Stimulated activated CD4-positive, alpha-beta T cell treated with anti-CD3 and anti-CD28 coated beads, Interleukin-2, amount 100 ng/mL, for 48 hours (primary cell): Measurements from ENCODE around the gene ALG8.
"Not testable (repeated sequence)": the region's sequence is repeated elsewhere in the genome, so short reads cannot be mapped to it uniquely, and the experiment has no call there.

Source experiments
- DNase-seq, 2 donors: peaks; one replicate each; pipeline ENCODE4 v3.0.0-alpha.2; 2020

The ALG8 gene

DNA sequence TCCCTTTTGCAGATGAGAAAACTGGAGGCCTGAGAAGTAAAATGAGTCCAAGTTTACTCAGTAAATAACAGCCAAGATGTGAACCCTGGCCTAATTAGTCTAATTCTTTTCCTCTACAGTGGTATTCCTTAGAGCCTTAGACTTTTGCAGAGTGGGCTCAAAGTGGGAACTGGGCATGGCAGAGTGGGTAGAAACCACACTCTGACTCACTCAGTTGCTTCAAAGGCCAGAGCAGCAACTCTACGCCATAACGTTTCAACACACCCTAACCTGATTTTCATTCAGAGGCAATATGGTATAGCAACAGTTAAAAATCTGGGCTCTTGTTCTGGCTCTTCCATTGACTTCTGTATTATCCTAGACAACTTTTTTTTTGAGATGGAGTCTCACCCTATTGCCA is 73.0 kb downstream of the ALG8 start:
- no peak for DNase-seq

DNA sequence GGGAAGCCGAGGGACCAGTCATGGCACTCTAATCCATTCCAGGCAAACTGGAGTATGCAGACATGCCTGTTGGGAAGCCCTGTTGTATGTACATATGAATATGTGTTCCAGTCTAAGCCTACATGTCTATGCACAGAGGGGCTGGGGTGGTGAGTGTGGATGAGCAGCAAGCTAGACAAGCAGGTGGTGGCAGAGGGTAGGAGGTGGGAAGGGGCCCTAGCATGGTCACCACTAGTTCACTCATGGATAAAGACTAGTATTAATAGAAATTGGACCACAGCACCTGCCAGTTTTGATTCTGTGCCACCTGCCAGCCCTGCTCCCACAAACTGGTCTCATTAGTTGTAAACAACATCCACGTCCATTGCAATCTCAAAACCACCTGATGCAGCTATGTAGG is 74.2 kb downstream of the ALG8 start:
- DNase-seq = no peak

DNA sequence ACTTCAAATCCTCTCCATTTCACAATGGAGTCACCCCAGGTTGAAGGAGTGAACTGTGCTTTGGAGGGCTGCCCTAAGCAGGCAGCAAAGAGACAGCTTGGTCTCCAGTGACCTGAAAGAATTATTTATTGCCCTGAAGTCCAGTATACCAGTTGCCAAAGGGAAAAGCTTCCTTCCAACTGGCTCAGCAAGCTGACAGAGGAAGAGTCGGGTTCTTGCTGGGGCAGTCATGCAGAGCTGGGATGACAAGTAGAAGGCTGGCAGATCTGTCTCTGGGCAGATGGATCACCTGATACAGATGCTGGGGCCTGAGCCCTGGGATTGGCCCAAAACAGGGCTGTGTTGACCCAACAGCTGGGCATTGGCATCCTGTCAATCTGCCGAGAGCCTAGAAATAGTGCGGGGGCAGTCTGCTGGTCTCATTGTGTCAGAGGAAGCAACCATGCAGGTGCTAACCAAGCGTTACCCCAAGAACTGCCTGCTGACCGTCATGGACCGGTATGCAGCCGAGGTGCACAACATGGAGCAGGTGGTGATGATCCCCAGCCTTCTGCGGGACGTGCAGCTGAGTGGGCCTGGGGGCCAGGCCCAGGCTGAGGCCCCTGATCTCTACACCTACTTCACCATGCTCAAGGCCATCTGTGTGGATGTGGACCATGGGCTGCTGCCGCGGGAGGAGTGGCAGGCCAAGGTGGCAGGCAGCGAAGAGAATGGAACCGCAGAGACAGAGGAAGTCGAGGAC is 75.8 kb downstream of the ALG8 start, which contains the start of gene THRSP:
THRSP (plus strand) TSS at position 422 of the 742 bp plus-strand sequence; CDS start at position 443, 21 bp downstream.
- no peak for DNase-seq

DNA sequence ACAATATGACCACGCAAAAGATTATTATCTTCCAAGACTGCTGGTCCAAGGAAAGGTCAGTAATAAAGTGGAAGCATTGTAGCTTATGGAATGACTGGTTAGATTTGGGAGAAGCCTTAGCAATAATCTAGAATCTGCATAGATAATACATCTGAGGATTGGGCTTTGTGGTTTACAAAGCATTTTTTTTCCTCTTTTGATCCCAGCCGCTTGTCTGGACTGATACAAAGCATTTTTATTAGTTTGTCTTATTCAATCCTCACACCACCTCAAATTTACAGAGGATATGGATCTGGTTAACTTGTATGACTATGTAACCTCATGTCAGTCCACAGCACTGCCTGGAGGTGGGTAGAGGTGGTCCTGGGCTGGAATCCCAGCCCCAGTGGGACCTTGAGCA is 76.8 kb downstream of the ALG8 start:
- DNase-seq = no peak

DNA sequence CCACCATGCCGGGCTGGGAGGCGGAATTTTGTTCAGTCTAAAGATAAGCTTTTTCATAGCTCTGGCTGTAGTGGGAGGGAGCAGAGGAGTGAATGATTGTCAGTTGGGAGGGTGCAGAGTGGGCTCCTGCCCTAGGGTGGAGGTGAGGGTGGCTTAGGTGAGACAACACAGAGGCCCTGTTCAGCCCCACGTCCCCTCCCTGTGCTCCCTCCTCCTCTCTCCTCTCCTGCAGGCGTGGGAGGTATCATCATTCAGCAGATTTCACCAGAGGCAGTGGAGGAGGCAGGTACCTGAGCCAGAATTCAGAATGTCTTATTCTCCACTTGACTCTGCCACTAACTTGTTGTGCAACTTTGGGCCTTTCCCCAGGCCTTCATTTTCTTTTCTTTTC is 77.5 kb downstream of the ALG8 start:
- no peak for DNase-seq

DNA sequence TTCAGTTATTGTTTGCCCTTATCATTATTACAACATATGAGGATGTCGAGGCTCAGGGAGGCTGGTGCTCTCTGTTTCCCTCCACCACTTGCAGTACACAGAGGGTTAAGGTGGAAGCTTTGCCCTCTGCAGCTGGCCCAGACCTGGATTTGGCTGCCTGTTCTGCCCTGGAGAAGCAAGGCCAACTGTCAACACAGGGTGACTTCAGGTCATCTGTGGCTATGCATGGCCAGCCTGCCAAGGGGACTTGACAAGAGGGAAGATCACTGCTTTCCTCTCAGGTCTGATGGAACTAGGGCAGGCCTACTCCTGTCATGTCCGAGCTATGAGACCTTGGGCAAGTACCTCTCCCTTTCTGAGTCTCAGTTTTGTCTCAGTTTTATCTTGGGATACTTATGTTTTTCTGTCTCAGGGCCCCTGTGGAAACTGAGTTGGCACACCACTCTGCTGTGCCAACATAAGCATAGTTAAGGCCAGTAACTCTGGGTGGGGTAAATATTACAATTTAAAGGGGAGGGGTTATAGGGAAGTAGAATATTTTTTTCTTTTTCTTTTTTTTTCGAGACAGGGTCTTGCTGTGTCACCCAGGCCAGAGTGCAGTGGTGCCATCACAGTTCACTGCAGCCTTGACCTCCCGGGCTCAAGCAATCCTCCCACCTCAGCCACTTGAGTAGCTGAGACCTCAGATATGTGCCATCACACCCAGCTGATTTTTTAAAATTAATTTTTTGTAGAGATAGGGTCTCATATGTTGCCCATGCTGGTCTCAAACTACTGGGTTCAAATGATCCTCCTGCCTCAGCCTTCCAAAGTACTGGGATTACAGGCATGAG is 78.1 kb downstream of the ALG8 start:
- DNase-seq = no peak

DNA sequence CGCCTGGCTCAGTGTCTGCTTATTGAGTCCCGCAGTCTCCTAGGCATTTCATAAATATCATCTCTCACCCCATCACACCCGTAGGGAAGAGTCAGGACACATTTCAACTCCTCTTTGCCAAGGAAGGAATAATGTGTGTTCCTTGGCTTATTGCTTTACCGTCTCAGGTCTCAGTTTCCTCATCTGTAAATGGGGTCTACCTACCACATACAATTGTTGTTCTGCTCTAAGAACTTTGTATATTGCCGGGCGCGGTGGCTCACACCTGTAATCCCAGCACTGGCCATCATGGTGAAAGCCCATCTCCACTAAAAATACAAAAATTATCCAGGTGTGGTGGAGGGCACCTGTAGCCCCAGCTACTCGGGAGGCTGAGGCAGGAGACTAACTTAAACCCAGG is 78.9 kb downstream of the ALG8 start:
- DNase-seq = no peak

DNA sequence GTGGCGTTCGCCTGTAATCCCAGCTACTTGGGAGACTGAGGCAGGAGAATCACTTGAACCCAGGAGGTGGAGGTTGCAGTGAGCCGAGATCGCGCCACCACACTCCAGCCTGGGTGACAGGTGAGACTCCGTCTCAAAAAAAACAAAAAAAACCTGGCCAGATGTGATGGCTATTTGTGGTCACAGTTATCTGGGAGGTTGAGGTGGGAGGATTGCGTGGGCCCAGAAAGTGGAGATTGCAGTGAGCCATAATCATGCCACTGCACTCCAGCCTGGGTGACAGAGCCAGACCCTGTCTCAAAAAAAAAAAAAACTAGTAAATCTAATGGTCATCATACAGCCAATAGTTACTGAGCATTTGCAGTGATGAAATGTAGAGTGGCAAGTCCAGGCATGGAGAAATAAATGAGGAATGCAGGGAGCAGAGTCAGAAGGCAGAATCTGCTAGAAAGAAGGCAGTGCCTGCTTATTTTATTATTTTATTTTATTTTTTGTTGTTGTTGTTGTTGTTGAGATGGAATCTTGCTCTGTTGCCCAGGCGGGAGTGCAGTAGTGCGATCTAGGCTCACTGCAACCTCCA is 79.6 kb downstream of the ALG8 start:
- DNase-seq = not testable (repeated sequence)

DNA sequence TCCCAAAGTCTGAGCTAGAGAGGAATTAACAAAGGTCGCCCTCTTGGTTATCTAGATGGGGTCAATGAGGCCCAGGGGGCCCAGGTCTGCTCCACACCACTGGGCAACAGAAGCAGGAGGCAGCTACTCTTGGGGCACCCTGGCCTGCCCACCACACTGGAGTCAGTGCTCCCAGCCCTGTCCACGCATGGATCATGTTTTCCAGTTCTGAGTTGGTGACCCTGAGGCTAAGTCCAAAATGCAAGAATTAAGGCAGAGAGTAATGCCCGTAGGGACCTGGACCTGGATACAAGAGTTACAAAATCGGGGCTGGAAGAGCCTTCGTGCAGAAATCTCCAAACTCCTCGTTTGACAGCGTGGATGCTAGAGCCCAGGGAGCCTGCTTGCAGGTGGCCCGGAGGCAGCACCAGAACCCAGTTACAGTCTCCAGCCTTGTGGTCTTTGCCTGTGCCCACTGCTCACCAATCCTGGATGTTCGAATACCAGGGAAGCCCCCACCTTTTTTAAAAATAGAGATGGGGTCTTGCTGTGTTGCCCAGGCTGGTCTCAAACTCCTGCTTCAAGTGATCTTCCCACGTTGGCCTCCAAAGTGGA is 81.9 kb downstream of the ALG8 start:
- no peak for DNase-seq

DNA sequence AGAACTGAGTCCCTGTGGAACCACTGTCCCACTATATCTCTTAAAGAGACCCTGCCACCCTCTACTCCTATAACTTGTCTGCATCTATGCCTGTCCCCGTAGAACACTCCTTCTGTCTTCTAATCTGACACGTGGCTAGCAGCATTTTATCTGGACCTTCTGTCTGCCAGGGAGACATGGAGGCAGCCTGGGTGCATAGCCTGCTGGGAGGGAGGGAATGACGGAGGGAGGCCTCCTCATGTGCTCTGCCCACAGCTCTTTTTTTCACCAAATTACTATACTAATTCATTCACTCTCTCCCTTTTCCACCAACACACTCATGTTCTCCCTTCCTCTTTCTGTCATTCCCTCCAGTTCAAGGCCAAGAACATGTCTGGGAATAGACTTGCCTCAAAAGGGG is 83.3 kb downstream of the ALG8 start:
- DNase-seq = no peak

DNA sequence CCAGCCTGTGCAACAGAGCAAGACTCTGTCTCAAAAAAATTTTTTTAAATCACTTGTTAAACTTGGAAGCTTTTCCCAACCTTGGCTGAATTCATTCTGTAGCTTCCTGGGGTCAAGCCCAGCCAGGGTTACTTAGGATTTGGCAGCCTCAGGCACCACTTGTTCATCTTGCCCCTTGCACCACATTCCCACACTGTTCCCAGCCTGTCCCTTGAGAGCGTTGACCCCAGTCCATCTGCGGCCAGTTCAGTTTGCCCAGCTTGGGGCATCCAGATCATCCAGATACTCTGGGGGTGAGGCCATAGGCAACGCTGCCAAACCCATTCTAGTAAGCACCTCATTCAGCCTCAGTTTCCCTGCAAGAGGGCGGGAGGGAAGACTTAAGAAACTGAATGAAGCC is 84.5 kb downstream of the ALG8 start:
- DNase-seq = no peak

DNA sequence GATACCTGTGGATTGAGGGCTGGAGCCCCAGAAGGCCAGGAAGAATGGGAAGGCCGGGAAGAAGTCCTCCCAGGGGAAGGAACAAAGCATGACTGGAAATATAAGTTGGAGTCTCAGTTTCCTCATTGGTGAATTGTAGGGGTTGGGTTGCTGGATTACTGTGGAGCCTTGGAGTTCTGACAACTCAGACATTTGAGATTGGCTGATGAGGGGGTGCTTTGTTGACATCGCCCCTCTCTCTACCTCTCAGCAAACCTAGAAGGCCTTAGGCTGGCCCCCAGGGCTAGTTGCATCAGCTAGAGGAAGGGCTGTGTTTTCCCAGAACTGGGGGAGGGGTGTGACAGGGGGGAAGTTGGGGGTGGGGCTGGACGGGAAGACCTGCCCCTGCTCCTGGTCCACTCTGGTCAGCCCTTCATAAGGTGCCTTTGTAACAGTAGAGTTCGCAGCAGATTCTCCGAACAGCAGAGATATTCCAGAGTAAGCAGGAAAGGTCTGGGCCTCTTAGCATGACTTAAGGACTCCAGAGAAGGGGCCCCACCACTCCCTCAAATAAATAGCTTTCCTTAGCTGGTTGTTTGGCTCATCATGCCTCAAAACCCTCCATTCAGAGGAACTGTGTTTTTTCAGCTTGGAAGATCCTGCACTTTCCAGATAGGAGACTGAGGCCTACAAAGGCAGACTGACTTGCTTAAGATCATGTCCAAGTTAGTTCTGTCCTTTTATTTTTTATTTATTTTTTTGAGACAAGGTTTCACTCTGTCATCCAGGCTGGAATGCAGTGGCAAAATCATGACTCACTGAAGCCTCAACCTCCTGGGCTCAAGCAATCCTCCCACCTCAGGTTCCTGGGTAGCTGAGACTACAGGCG is 88.2 kb downstream of the ALG8 start:
- no peak for DNase-seq
